Fibroblast of villous mesenchyme (primary cell): ENCODE data around the gene MAP3K10. TPM values are rescaled to one million over a fixed set of nuclear protein-coding genes. Genes with fewer than 3 reads are reported as not detected.

Source experiments
- DNase-seq: peaks from one replicate; pipeline ENCODE4 v3.0.0-alpha.2; 2010; ENCODE audit warnings: low read depth
- H3K4me3 ChIP-seq: 2 replicates; pipeline ENCODE4 v1.5.1; 2011; ENCODE audit warnings: low read depth, mild to moderate bottlenecking, low read length
- total RNA-seq: library from RNA; depleted of rRNA; stranded (reverse); fragments of >200 nt; gene quantifications from 2 replicates; pipeline ENCODE4 v1.2.3, GENCODE V29; 2012
- TF ChIP-seq, protein P1 (sequence below): IDR thresholded peaks from 2 replicates; pipeline ENCODE4 v1.5.1; 2012; ENCODE audit warnings: low read depth, mild to moderate bottlenecking, low read length; ENCODE audit not compliant: insufficient read depth

Gene MAP3K10
- total RNA-seq, 1 donor = 8.6 TPM

DNA sequence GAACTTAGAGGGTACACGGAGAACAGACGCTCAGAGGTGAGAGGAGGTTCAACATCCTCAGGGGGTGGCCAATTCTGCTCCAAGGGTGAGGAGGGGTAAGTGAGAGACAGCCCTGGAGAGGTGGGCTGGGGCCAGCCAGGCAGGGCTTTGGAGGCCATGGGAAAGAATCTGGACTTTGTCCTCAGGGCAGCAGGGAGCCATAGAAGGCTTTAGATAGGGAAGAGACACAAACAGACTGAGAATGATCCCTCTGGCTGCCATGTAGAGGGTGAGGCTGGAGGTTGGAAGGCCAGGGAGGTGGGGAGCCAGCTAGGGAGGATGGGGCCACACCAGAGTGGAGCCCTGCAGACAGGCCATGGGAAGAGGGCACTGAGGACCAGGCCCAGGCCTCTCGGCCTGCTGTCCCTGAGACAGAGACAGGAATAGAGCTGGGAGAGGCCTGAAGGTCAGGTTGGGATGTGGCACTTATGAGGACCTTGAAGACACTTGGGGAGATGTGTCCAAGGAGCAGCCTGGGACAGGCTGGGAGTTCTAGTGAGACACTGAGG is 64.5 kb downstream of the MAP3K10 start:
- H3K4me3 ChIP-seq = no peak overlapping the region
- TF ChIP-seq, protein P1, sequence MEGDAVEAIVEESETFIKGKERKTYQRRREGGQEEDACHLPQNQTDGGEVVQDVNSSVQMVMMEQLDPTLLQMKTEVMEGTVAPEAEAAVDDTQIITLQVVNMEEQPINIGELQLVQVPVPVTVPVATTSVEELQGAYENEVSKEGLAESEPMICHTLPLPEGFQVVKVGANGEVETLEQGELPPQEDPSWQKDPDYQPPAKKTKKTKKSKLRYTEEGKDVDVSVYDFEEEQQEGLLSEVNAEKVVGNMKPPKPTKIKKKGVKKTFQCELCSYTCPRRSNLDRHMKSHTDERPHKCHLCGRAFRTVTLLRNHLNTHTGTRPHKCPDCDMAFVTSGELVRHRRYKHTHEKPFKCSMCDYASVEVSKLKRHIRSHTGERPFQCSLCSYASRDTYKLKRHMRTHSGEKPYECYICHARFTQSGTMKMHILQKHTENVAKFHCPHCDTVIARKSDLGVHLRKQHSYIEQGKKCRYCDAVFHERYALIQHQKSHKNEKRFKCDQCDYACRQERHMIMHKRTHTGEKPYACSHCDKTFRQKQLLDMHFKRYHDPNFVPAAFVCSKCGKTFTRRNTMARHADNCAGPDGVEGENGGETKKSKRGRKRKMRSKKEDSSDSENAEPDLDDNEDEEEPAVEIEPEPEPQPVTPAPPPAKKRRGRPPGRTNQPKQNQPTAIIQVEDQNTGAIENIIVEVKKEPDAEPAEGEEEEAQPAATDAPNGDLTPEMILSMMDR = no peak
- no peak for DNase-seq

DNA sequence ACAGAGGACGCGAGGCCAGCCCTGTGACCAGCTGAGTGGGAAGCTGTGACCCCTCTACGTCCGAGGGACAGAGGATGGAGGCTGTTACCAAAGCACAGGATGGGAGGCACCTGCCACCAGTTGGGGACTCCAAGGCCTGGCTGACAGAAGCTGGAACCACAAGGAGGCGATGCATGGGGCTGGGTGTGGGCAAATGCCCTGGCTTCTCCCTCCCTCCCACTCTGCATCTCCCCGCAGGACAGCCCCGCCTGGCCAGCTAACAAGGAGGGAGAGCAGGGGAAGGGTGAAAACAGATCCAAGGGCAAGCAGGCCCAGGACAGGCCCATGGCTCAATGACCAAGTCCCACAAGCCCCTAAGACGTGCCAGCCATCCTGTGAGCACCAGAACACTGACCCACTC is 65.3 kb downstream of the MAP3K10 start:
- TF ChIP-seq, protein P1 = no peak
- H3K4me3 ChIP-seq = no peak overlapping the region
- DNase-seq = no peak

DNA sequence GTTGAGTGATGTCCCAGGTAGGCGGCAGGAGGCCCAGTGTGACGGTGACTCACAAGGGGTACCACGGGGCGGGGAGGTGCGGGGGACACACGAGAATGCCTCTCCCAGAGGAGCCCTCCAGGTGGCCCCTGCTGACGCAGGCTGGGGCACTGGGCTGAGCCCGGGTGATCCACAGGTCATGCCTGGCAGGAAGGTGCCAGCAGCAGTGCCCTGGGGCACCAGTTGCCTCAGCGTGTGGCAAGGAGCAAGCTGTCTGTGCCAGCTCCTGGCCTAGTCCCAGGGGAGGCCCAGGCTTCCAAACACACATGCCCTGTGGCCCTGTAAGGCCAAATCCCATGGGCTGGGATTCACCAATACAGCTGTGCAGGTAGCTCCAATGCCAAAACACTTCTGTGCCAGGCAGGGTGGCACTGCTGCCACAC is 65.9 kb downstream of the MAP3K10 start:
- H3K4me3 ChIP-seq = no peak overlapping the region
- DNase-seq = no peak

DNA sequence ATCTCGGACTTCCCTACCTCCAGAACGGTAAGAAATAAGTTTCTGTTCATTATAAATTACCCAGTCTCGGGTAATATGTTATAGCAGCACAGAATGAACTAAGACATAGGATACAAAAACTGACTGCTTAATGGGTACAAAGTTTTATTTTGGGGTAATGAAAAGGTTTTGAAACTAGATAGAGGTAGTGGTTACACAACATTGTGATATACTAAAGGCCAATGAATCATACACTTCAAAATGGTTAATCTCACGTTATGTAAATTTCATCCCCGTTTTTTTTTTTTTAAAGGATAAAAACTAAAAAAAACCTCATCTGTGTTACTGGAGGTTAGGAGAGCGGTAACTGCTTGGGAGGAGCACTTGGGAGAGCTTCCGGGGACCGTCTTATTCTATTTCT is 70.4 kb downstream of the MAP3K10 start:
- H3K4me3 ChIP-seq = no peak overlapping the region
- no peak for DNase-seq
- TF ChIP-seq, protein P1 = no peak

More for the DNA sequence above, 65.9 kb downstream of the MAP3K10 start:
- TF ChIP-seq, protein P1 = no peak

DNA sequence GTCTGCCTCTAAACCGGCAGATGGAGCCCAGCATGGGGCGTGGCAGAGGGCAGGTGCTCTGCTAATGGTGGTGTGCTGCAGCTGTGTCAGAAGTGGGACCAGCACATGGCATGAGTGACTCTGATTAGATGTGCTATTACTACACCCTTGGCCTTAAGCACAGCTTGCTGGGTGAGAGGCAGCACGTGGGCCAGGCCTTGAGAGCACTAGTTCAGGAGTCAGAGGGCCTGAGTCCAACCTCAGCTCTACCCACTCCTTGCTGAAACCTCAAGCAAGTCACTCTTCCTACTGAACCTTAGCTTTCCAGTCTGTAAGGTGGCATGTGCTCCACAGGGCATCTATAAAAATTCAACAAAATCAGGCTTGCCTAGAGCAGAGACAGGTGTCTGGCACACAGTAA is 71.2 kb downstream of the MAP3K10 start:
- no peak overlapping the region for H3K4me3 ChIP-seq
- TF ChIP-seq, protein P1 = no peak
- DNase-seq = no peak

DNA sequence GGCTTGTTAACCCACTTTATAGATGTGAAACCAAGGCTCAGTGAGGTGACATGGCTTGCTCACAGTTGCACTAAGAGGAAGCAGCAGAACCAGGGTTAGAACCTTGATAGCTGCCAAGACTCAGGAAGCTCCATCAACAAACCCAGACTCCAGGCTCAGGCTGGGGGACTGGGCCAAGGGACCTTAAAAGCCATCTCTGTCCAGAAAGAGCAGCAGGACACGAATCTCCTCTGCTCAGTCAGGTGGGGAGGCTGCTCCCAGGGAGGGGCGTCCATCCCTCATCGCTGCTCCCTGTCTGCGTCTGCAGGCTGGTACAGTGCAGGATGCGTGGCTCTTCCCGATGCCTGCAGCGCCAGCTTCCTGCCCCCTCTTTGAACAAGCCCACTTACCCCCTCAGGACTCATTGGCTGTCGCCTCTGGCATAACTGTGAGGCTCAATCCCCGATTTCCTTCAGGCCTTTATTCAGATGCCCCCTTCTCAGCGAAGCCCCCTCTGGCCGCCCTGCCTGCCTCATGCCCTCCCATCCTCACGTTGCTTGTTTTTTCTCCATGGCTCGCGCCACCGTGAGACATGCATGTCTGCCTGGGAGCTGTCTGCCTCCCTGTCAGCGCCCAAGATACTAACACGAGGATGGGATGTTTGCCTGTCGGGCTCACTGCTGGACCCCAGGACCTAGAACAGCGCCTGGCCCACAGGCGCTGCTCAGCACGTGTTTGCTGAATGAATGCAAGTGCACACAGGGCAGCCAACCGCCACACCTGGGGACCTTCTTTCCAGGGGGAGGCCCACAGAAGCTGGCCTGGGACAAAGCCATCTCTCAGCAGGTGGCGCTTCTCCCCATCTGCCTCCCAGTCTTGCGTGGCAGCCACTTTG is 72.5 kb downstream of the MAP3K10 start:
- TF ChIP-seq, protein P1 = no peak
- DNase-seq = no peak
- H3K4me3 ChIP-seq = no peak overlapping the region
